ENCODE results near the gene CIPC.

CIPC gene

DNA sequence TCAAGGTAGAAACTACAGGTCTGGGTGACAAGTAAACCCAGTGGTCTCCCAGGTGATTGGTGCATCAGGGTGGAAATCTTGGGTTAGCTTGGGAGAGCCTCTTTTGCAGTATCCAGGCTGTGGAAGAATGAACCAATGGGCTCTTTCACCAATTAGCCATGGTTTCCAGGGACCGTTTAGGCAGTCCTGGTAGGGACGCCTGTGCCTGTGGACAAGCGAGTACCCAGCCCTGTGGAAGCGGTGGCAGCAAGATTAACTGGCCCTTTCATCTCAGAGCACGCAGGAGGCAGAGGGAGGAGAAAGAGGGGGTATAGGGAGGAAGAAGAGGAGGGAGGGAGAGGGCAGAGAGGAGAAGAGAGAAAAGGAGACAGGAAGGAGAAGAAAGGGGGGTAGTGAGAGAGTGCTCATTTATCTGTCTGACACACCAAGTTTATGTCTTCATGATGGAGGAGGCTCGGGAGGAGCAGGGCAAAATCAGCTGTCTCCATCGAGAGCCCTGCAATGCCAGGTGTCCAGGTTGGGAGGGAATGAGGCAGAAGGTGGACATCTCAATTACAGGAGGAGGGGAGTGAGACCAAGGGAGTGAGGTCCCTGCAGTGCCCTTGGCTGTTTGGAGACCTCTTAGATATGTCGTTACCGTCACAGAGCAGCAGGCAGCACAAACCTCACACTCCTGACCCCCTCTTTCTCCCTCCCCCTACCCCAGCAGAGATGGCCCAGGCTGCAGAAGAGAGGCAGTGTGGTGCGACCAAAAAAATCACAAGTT is 48.1 kb downstream of the CIPC start:
- TF ChIP-seq ZFX (IDR thresholded peaks at IDR 0.05; ENCODE audit: borderline replicate concordance): no peak
- TF ChIP-seq, protein P1, sequence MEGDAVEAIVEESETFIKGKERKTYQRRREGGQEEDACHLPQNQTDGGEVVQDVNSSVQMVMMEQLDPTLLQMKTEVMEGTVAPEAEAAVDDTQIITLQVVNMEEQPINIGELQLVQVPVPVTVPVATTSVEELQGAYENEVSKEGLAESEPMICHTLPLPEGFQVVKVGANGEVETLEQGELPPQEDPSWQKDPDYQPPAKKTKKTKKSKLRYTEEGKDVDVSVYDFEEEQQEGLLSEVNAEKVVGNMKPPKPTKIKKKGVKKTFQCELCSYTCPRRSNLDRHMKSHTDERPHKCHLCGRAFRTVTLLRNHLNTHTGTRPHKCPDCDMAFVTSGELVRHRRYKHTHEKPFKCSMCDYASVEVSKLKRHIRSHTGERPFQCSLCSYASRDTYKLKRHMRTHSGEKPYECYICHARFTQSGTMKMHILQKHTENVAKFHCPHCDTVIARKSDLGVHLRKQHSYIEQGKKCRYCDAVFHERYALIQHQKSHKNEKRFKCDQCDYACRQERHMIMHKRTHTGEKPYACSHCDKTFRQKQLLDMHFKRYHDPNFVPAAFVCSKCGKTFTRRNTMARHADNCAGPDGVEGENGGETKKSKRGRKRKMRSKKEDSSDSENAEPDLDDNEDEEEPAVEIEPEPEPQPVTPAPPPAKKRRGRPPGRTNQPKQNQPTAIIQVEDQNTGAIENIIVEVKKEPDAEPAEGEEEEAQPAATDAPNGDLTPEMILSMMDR (IDR thresholded peaks at IDR 0.05): no peak
- H3K27ac ChIP-seq: no peak overlapping the region

DNA sequence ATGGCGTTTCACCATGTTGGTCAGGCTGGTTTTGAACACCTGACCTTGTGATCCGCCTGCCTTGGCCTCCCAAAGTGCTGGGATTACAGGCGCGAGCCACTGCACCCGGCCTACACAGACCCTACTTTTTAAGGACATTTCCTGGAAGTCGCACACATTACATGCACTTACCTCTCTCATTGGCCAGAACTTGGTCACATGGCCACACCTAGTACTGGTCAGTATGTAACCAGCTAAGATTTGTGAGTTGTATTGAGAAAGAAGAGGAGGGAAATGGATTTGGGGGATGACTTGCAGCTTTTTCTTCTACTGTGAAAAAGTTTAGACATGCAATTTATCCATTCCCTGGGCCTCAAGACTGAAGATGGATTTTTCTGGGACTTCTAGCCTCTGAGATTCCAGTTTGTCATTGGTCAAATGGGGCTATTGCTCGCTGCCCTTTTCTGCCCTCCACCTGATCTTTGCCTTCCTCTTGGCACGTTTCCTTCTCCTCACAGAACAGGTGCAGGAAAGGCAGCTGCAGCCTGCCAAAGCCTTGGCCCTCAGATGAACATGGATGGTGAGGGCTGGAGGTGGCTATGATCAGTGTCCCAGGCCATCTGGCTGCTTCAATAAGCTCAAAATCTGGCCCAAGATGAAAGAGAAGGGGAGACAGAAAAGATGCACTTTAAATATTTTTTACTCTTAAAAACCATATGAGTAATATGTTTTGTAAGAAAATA is 50.6 kb downstream of the CIPC start:
- TF ChIP-seq ZFX (IDR thresholded peaks at IDR 0.05; ENCODE audit: borderline replicate concordance): no peak
- TF ChIP-seq, protein P1 (IDR thresholded peaks at IDR 0.05): no peak
- H3K27ac ChIP-seq: no peak overlapping the region

DNA sequence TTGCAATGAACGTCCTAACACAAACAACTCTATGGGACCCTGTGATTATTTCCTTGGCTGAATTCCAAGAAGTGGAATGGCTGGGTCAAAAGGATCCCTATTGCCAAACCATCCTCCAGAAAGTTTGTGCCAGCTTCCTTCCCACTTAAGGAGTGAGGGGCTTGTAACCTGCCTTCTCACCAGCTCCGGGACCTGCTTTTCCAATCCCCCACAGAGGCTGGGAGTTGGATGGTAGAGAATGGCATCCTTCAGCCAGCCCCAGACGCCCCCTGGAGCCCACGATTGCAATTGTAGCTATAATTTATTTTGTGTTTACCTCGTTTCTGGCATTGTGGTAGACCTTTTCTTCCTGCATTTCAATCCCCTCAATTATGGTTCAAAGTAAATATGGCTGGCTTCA is 53.2 kb downstream of the CIPC start:
- H3K27ac ChIP-seq: no peak overlapping the region
- TF ChIP-seq, protein P1 (IDR thresholded peaks at IDR 0.05): peak; percentile 80
- no peak for TF ChIP-seq ZFX (IDR thresholded peaks at IDR 0.05; ENCODE audit: borderline replicate concordance)

DNA sequence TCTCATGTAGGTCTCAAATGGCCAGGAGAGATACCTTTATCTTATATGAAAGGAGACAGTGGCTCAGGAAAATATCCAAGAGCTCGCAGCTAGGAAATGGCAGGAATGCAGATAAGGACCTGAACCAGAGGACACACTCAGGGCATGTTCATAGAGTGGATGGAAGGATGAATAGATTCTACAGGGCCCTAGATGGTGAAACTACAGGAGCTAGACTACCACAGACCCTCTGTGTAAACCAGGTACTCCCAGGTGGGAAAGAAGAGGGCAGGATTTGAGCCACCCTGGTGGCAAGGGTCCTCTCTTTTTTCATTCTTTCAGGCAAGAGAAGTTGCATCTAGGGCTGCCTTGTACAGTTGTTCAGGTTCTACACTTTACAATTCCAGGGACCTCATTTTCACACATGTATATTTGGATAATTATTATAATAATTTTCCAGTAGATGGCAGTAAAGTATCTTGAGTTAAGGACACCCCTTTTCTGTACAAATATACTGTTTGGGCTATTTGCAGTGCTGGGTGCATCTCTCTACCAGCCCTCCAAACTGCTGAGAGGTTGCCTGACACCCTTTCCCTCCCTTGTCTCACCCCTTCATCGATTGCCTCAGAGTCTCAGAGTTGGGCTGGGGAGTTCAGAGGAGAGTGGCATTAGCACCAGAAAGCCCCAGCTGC is 54.0 kb downstream of the CIPC start:
- H3K27ac ChIP-seq: no peak overlapping the region
- no peak for TF ChIP-seq ZFX (IDR thresholded peaks at IDR 0.05; ENCODE audit: borderline replicate concordance)
- TF ChIP-seq, protein P1 (IDR thresholded peaks at IDR 0.05): no peak

DNA sequence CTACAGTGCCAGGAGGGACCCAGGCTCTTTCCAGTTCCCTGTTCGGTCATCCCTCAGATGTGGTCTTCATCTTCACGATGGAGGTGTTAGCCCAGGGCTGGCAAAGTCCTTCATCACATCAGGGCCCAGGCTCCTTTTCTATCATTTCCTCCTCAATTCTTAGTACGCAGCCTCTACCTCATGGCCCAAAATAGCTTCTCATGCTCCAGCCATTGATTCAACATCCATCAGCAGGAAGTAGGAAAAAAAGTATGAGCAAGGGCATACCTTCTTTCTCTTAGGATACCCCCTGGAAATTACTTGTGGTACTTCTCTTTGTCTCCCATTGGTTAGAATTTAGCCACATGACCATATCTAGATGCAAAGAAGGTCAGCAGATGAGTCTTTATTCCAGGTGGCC is 55.7 kb downstream of the CIPC start:
- no peak overlapping the region for H3K27ac ChIP-seq
- TF ChIP-seq ZFX (IDR thresholded peaks at IDR 0.05; ENCODE audit: borderline replicate concordance): no peak
- TF ChIP-seq, protein P1 (IDR thresholded peaks at IDR 0.05): no peak

DNA sequence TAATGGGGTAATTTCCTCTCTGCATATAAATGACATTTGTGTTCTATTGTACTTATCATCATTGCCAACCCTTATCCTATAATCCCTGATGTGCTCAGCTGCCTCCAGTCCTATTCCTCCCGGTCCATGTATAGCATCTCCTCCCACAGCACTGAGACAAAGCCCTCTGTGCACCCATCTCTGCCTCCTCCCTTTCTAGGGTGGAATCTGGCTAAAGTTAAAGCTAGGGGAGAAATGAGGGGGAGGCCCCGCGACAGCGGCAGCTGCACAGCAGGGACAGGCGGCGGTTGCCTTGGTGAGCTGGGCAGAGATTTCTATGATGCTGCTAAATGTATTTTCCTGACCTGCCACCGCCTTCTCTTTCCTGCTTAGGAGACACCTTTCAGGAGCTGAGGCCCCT is 56.4 kb downstream of the CIPC start:
- no peak for TF ChIP-seq ZFX (IDR thresholded peaks at IDR 0.05; ENCODE audit: borderline replicate concordance)
- TF ChIP-seq, protein P1 (IDR thresholded peaks at IDR 0.05): no peak
- H3K27ac ChIP-seq: no peak overlapping the region
